Measurements from ENCODE around the gene CNNM1. TPM values are rescaled to one million over a fixed set of nuclear protein-coding genes. Genes with fewer than 3 reads are reported as not detected.

CNNM1 gene
- total and polyA plus RNA-seq, 5 donors from 2014 or later = 0.07 TPM; not detected in 4

GRCh38 chr10:99339077-99339476 lies 9.9 kb downstream of the CNNM1 start:
- Mint-ChIP-seq H3K4me1 (no peaks in the 10 kb centered on the region), H3K36me3 (no peaks in the 10 kb centered on the region), H3K9me3 (no peaks in the 10 kb centered on the region), H3K4me3 (no peak overlapping the region), H3K27ac (no peak overlapping the region), H3K27me3 (peaks cover 12% of the 10 kb centered on the region)
- Histone ChIP-seq H3K9me3 (ENCODE audit: control insufficient read depth in 2 of 2, low read length in 2 of 2) (no peaks in the 10 kb centered on the region), H3K27ac (ENCODE audit: insufficient read depth, low read length, poor library complexity, severe bottlenecking) (no peak overlapping the region), H3K36me3 (ENCODE audit: control insufficient read depth, insufficient read depth, low read length) (no peaks in the 10 kb centered on the region), H3K4me3 (ENCODE audit: low read depth, low read length) (no peak overlapping the region), H3K27me3 (ENCODE audit: control insufficient read depth, insufficient read depth, low read length) (peaks cover 4% of the 10 kb centered on the region), H3K4me1 (ENCODE audit: control insufficient read depth, insufficient read depth, low read length, poor library complexity, severe bottlenecking) (no peaks in the 10 kb centered on the region)
- DNase-seq = no peak
- no peak for ATAC-seq (ENCODE audit: low read depth in 2 of 2)

GRCh38 chr10:99339563-99340047 lies 10.4 kb downstream of the CNNM1 start:
- H3K4me1 ChIP-seq (ENCODE audit: control insufficient read depth, insufficient read depth, low read length, poor library complexity, severe bottlenecking) = no peaks in the 10 kb centered on the region

GRCh38 chr10:99340650-99341049 lies 11.5 kb downstream of the CNNM1 start:
- Histone ChIP-seq H3K4me1 (ENCODE audit: control insufficient read depth, insufficient read depth, low read length, poor library complexity, severe bottlenecking) (no peaks in the 10 kb centered on the region), H3K27me3 (ENCODE audit: control insufficient read depth, insufficient read depth, low read length) (peaks cover 4% of the 10 kb centered on the region), H3K36me3 (ENCODE audit: control insufficient read depth, insufficient read depth, low read length) (no peaks in the 10 kb centered on the region), H3K4me3 (ENCODE audit: low read depth, low read length) (no peak overlapping the region), H3K9me3 (ENCODE audit: control insufficient read depth in 2 of 2, low read length in 2 of 2) (no peaks in the 10 kb centered on the region), H3K27ac (ENCODE audit: insufficient read depth, low read length, poor library complexity, severe bottlenecking) (no peak overlapping the region)
- Mint-ChIP-seq H3K4me3 (no peak overlapping the region), H3K9me3 (no peaks in the 10 kb centered on the region), H3K27ac (no peak overlapping the region), H3K27me3 (peaks cover 12% of the 10 kb centered on the region), H3K4me1 (no peaks in the 10 kb centered on the region), H3K36me3 (no peaks in the 10 kb centered on the region)
- no peak for ATAC-seq (ENCODE audit: low read depth in 2 of 2)
- DNase-seq = no peak

More at GRCh38 chr10:99339563-99340047, 10.4 kb downstream of the CNNM1 start:
- H3K27me3 ChIP-seq (ENCODE audit: control insufficient read depth, insufficient read depth, low read length) = peaks cover 4% of the 10 kb centered on the region
- Mint-ChIP-seq H3K4me1 (no peaks in the 10 kb centered on the region), H3K4me3 (no peak overlapping the region), H3K27me3 (peaks cover 12% of the 10 kb centered on the region), H3K36me3 (no peaks in the 10 kb centered on the region), H3K9me3 (no peaks in the 10 kb centered on the region), H3K27ac (no peak overlapping the region)
- H3K4me3 ChIP-seq (ENCODE audit: low read depth, low read length) = no peak overlapping the region
- DNase-seq (no peak), ATAC-seq (ENCODE audit: low read depth in 2 of 2) (no peak)
- no peaks in the 10 kb centered on the region for H3K36me3 ChIP-seq (ENCODE audit: control insufficient read depth, insufficient read depth, low read length)
- no peak overlapping the region for H3K27ac ChIP-seq (ENCODE audit: insufficient read depth, low read length, poor library complexity, severe bottlenecking)
- no peaks in the 10 kb centered on the region for H3K9me3 ChIP-seq (ENCODE audit: control insufficient read depth in 2 of 2, low read length in 2 of 2)

GRCh38 chr10:99341248-99341647 lies 12.1 kb downstream of the CNNM1 start:
- Histone ChIP-seq H3K36me3 (ENCODE audit: control insufficient read depth, insufficient read depth, low read length) (no peaks in the 10 kb centered on the region), H3K27ac (ENCODE audit: insufficient read depth, low read length, poor library complexity, severe bottlenecking) (no peak overlapping the region), H3K27me3 (ENCODE audit: control insufficient read depth, insufficient read depth, low read length) (peaks cover 4% of the 10 kb centered on the region), H3K4me1 (ENCODE audit: control insufficient read depth, insufficient read depth, low read length, poor library complexity, severe bottlenecking) (no peaks in the 10 kb centered on the region), H3K9me3 (ENCODE audit: control insufficient read depth in 2 of 2, low read length in 2 of 2) (no peaks in the 10 kb centered on the region), H3K4me3 (ENCODE audit: low read depth, low read length) (no peak overlapping the region)
- ATAC-seq (ENCODE audit: low read depth in 2 of 2) = no peak
- Mint-ChIP-seq H3K4me1 (no peaks in the 10 kb centered on the region), H3K9me3 (no peaks in the 10 kb centered on the region), H3K36me3 (no peaks in the 10 kb centered on the region), H3K4me3 (no peak overlapping the region), H3K27me3 (peaks cover 12% of the 10 kb centered on the region), H3K27ac (no peak overlapping the region)
- DNase-seq = no peak

GRCh38 chr10:99341860-99342490 lies 12.8 kb downstream of the CNNM1 start:
- Mint-ChIP-seq H3K4me1 (no peaks in the 10 kb centered on the region), H3K36me3 (no peaks in the 10 kb centered on the region), H3K27ac (no peak overlapping the region), H3K4me3 (no peak overlapping the region), H3K9me3 (no peaks in the 10 kb centered on the region), H3K27me3 (peaks cover 17% of the 10 kb centered on the region)
- H3K27me3 ChIP-seq (ENCODE audit: control insufficient read depth, insufficient read depth, low read length) = peaks cover 4% of the 10 kb centered on the region
- ATAC-seq (ENCODE audit: low read depth in 2 of 2) = no peak
- no peaks in the 10 kb centered on the region for H3K4me1 ChIP-seq (ENCODE audit: control insufficient read depth, insufficient read depth, low read length, poor library complexity, severe bottlenecking)
- H3K9me3 ChIP-seq (ENCODE audit: control insufficient read depth in 2 of 2, low read length in 2 of 2) = no peaks in the 10 kb centered on the region
- no peak for DNase-seq
- no peak overlapping the region for H3K4me3 ChIP-seq (ENCODE audit: low read depth, low read length)
- H3K27ac ChIP-seq (ENCODE audit: insufficient read depth, low read length, poor library complexity, severe bottlenecking) = no peak overlapping the region
- no peaks in the 10 kb centered on the region for H3K36me3 ChIP-seq (ENCODE audit: control insufficient read depth, insufficient read depth, low read length)

- H3K27me3 ChIP-seq (ENCODE audit: control insufficient read depth, insufficient read depth, low read length) = no peaks in the 10 kb centered on the region
- no peaks in the 10 kb centered on the region for H3K9me3 Mint-ChIP-seq
- no peak overlapping the region for H3K4me3 ChIP-seq (ENCODE audit: low read depth, low read length)
- H3K36me3 ChIP-seq (ENCODE audit: control insufficient read depth, insufficient read depth, low read length) = no peaks in the 10 kb centered on the region
- H3K4me1 Mint-ChIP-seq = no peaks in the 10 kb centered on the region
- H3K27ac Mint-ChIP-seq = no peak overlapping the region
- H3K36me3 Mint-ChIP-seq = no peaks in the 10 kb centered on the region
- H3K27ac ChIP-seq (ENCODE audit: insufficient read depth, low read length, poor library complexity, severe bottlenecking) = no peak overlapping the region
- H3K4me1 ChIP-seq (ENCODE audit: control insufficient read depth, insufficient read depth, low read length, poor library complexity, severe bottlenecking) = no peaks in the 10 kb centered on the region
- no peaks in the 10 kb centered on the region for H3K9me3 ChIP-seq (ENCODE audit: control insufficient read depth in 2 of 2, low read length in 2 of 2)
- peaks cover 17% of the 10 kb centered on the region for H3K27me3 Mint-ChIP-seq
- no peak for DNase-seq
- ATAC-seq (ENCODE audit: low read depth in 2 of 2) = no peak
- no peak overlapping the region for H3K4me3 Mint-ChIP-seq
Measured at GRCh38 chr10:99343262-99343661, 14.1 kb downstream of the CNNM1 start.

GRCh38 chr10:99344715-99345114 lies 15.6 kb downstream of the CNNM1 start:
- Mint-ChIP-seq H3K9me3 (no peaks in the 10 kb centered on the region), H3K27me3 (peaks cover 17% of the 10 kb centered on the region), H3K27ac (no peak overlapping the region), H3K4me1 (no peaks in the 10 kb centered on the region), H3K36me3 (no peaks in the 10 kb centered on the region), H3K4me3 (no peak overlapping the region)
- Histone ChIP-seq H3K9me3 (ENCODE audit: control insufficient read depth in 2 of 2, low read length in 2 of 2) (no peaks in the 10 kb centered on the region), H3K27ac (ENCODE audit: insufficient read depth, low read length, poor library complexity, severe bottlenecking) (no peak overlapping the region), H3K4me1 (ENCODE audit: control insufficient read depth, insufficient read depth, low read length, poor library complexity, severe bottlenecking) (no peaks in the 10 kb centered on the region), H3K36me3 (ENCODE audit: control insufficient read depth, insufficient read depth, low read length) (no peaks in the 10 kb centered on the region), H3K27me3 (ENCODE audit: control insufficient read depth, insufficient read depth, low read length) (no peaks in the 10 kb centered on the region), H3K4me3 (ENCODE audit: low read depth, low read length) (no peak overlapping the region)
- ATAC-seq (ENCODE audit: low read depth in 2 of 2) (no peak), DNase-seq (no peak)

- no peaks in the 10 kb centered on the region for H3K4me1 Mint-ChIP-seq
- no peak overlapping the region for H3K27ac Mint-ChIP-seq
- H3K9me3 Mint-ChIP-seq = no peaks in the 10 kb centered on the region
- no peak overlapping the region for H3K4me3 Mint-ChIP-seq
- H3K36me3 Mint-ChIP-seq = no peaks in the 10 kb centered on the region
- H3K9me3 ChIP-seq (ENCODE audit: control insufficient read depth in 2 of 2, low read length in 2 of 2) = no peaks in the 10 kb centered on the region
- ATAC-seq (ENCODE audit: low read depth in 2 of 2) = no peak
- H3K27me3 Mint-ChIP-seq = peaks cover 17% of the 10 kb centered on the region
- no peaks in the 10 kb centered on the region for H3K36me3 ChIP-seq (ENCODE audit: control insufficient read depth, insufficient read depth, low read length)
- no peaks in the 10 kb centered on the region for H3K27me3 ChIP-seq (ENCODE audit: control insufficient read depth, insufficient read depth, low read length)
- no peak for DNase-seq
- no peak overlapping the region for H3K4me3 ChIP-seq (ENCODE audit: low read depth, low read length)
- no peaks in the 10 kb centered on the region for H3K4me1 ChIP-seq (ENCODE audit: control insufficient read depth, insufficient read depth, low read length, poor library complexity, severe bottlenecking)
- H3K27ac ChIP-seq (ENCODE audit: insufficient read depth, low read length, poor library complexity, severe bottlenecking) = no peak overlapping the region
Measured at GRCh38 chr10:99345350-99345749, 16.2 kb downstream of the CNNM1 start.

All from CD4-positive, CD25-positive, alpha-beta regulatory T cell (primary cell).